Lower lobe of right lung (tissue), 2 donors: Measurements from ENCODE around the gene CEP70. TPM values are rescaled to one million over a fixed set of nuclear protein-coding genes. Genes with fewer than 3 reads are reported as not detected.

Experiments used
- ATAC-seq, 2 donors: fragments of 200-7000 bp; cut with Tn5 transposase; one replicate each; pipeline ENCODE4 v1.9.1; 2020 to 2022; ENCODE audit warnings: mild to moderate bottlenecking in 2 of 2, moderate library complexity in 2 of 2
- DNase-seq: peaks from one replicate; pipeline ENCODE4 v3.0.0-alpha.2; 2020
- H3K27ac ChIP-seq: fragments of 200-600 bp; one replicate; pipeline ENCODE4 v1.8.0; 2022
- H3K27me3 ChIP-seq: fragments of 200-600 bp; one replicate; pipeline ENCODE4 v1.8.0; 2022; ENCODE audit warnings: low read depth
- H3K36me3 ChIP-seq: fragments of 200-600 bp; one replicate; pipeline ENCODE4 v1.8.0; 2022; ENCODE audit warnings: mild to moderate bottlenecking
- H3K4me1 ChIP-seq: fragments of 200-600 bp; one replicate; pipeline ENCODE4 v1.8.0; 2022
- H3K4me3 ChIP-seq: fragments of 200-600 bp; one replicate; pipeline ENCODE4 v1.8.0; 2022; ENCODE audit warnings: mild to moderate bottlenecking
- H3K9me3 ChIP-seq: fragments of 200-600 bp; one replicate; pipeline ENCODE4 v1.8.0; 2022
- intact Hi-C: fragments of 100-400 bp; cut with DNase I; formaldehyde crosslinking; loops from one replicate; pipeline ENCODE4 v1.11.0; 2022
- total RNA-seq: library from RNA; stranded (reverse); fragmentation: NEBNext Ultra II Directional; extraction: Animal tissue kit (Norgen Biotek cat#: 25700); gene quantifications from one replicate; pipeline ENCODE4 v1.2.1, GENCODE V29; 2021
- TF ChIP-seq, protein P1 (sequence below): fragments of 200-600 bp; IDR thresholded peaks from one replicate; pipeline ENCODE4 v1.8.0; 2022; ENCODE audit warnings: antibody characterized with exemption, mild to moderate bottlenecking
- donor health status: DM: no; HTN: yes; CAD: no; lungs with severe emphysema.

The CEP70 gene
- total RNA-seq, 1 donor from 2014 or later = 45.2 TPM

DNA sequence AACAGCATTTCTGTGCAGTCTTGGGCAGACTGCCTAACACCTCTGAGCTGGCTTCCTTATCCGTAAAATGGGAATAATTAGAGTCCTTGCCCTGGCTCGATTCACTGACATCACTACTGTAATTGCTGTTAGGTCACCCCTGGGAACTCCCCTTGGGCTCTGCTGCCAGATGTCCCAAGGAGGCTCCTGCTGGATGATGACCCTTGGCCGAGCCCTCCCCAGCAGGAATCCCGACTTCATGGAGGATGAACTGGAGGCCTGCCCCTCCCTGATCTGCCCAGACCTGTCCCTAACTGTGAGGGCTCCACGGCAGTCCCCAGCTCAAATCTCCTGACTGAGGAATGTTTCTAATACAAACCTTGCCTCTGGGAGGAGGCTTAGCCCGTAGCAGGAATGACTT is 141.6 kb downstream of the CEP70 start:
- Histone ChIP-seq H3K36me3 (peaks cover 10% of the 10 kb centered on the region), H3K4me3 (no peak overlapping the region), H3K27ac (no peak overlapping the region), H3K9me3 (no peaks in the 10 kb centered on the region), H3K4me1 (no peaks in the 10 kb centered on the region), H3K27me3 (no peaks in the 10 kb centered on the region)
- DNase-seq (peak; percentile 18), ATAC-seq (no peak)
- TF ChIP-seq, protein P1, sequence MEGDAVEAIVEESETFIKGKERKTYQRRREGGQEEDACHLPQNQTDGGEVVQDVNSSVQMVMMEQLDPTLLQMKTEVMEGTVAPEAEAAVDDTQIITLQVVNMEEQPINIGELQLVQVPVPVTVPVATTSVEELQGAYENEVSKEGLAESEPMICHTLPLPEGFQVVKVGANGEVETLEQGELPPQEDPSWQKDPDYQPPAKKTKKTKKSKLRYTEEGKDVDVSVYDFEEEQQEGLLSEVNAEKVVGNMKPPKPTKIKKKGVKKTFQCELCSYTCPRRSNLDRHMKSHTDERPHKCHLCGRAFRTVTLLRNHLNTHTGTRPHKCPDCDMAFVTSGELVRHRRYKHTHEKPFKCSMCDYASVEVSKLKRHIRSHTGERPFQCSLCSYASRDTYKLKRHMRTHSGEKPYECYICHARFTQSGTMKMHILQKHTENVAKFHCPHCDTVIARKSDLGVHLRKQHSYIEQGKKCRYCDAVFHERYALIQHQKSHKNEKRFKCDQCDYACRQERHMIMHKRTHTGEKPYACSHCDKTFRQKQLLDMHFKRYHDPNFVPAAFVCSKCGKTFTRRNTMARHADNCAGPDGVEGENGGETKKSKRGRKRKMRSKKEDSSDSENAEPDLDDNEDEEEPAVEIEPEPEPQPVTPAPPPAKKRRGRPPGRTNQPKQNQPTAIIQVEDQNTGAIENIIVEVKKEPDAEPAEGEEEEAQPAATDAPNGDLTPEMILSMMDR = no peak
- intact Hi-C loops = no loop called here

DNA sequence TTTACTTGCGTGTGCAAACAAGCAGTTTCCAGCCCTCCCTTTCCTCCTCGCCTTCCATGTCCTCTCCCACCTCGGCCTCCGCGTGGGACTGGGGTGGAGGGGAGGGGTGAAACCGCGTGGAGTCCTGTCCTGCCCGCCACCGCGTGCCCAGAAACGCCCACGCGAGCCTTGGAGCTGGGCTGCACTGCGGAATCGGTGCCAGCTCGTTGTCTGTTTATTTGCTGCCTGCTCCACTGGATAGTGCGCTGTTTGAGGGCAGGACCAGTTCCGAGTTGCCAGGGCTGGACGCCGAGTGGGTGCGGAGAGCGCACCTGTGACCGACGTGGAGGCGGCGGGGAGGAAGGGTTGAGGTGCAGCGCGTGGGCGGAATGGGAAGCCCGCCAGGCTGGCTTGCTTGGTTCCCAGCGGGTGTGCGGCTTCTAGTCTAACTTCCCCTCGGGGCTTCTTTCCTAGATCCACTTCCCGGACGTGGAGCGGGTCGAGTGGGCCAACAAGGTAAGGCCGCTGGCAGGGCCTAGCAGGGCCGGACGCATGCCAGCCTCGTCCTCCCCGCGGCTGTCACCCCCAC is 142.4 kb downstream of the CEP70 start:
- ATAC-seq = no peak
- Histone ChIP-seq H3K27me3 (no peaks in the 10 kb centered on the region), H3K36me3 (peaks cover 5% of the 10 kb centered on the region), H3K27ac (no peak overlapping the region), H3K4me3 (no peak overlapping the region), H3K9me3 (no peaks in the 10 kb centered on the region), H3K4me1 (no peaks in the 10 kb centered on the region)
- DNase-seq = peak; percentile 34
- intact Hi-C loops = no loop called here
- TF ChIP-seq, protein P1 = no peak

- H3K36me3 ChIP-seq = peaks cover 2% of the 10 kb centered on the region
- intact Hi-C loops = no loop called here
- H3K9me3 ChIP-seq = no peaks in the 10 kb centered on the region
- ATAC-seq (no peak), DNase-seq (peak; percentile 7)
- no peak overlapping the region for H3K27ac ChIP-seq
- no peaks in the 10 kb centered on the region for H3K27me3 ChIP-seq
- no peak overlapping the region for H3K4me3 ChIP-seq
- TF ChIP-seq, protein P1 = no peak
- H3K4me1 ChIP-seq = no peaks in the 10 kb centered on the region
Measured at GRCh38 chr3:138450704-138451424, 143.2 kb downstream of the CEP70 start.

DNA sequence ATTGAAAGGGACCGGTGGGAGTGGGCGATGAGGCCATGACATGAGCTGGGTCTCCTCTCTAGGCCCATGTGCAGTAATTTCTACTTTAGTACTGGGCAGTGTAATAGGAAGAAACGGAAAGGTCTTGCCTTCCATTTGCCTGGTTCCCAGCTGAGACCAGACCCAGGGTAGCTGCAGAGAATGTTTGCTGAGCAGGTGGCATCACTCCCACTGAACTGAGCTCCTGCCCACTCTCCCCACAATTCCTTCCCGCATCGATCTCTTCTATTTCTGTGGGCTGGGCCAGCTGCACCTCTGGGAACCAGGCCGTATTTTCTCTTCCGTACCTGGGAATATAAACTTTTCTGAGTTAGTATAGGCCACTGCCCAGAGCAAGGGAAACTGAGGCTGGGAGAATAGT is 143.9 kb downstream of the CEP70 start:
- TF ChIP-seq, protein P1 = no peak
- H3K4me3 ChIP-seq = no peak overlapping the region
- no peaks in the 10 kb centered on the region for H3K27me3 ChIP-seq
- H3K4me1 ChIP-seq = no peaks in the 10 kb centered on the region
- DNase-seq (peak; percentile 8), ATAC-seq (no peak)
- intact Hi-C loops = no loop called here
- H3K9me3 ChIP-seq = no peaks in the 10 kb centered on the region
- no peaks in the 10 kb centered on the region for H3K36me3 ChIP-seq
- no peak overlapping the region for H3K27ac ChIP-seq

DNA sequence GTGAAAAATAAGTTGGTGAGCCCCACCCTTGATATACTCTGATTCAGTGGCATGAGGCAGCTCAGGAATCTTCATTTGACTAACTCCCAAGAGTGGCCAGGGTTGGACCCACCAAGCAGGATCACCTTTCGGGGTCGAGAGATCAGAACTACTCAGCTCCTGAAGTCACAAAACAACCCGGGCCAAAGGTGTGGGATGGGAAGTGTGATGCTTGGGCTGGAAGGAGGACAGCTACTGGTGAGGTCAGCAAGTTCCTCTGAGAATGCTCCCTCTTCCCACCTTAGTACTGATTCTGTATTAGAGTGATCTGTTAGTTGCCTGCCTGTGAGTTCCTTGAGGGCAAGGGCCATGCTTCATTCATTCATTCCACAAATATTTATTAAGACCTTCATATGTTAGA is 144.6 kb downstream of the CEP70 start:
- no peak for ATAC-seq
- intact Hi-C loops = no loop called here
- TF ChIP-seq, protein P1 = no peak

More for the DNA sequence above, 144.6 kb downstream of the CEP70 start:
- H3K4me1 ChIP-seq = peaks cover 1% of the 10 kb centered on the region
- no peak overlapping the region for H3K27ac ChIP-seq
- no peaks in the 10 kb centered on the region for H3K9me3 ChIP-seq
- H3K27me3 ChIP-seq = no peaks in the 10 kb centered on the region
- H3K36me3 ChIP-seq = no peaks in the 10 kb centered on the region
- DNase-seq = no peak
- H3K4me3 ChIP-seq = no peak overlapping the region
